ENCODE measurements around the gene CTSE.

CTSE gene

DNA sequence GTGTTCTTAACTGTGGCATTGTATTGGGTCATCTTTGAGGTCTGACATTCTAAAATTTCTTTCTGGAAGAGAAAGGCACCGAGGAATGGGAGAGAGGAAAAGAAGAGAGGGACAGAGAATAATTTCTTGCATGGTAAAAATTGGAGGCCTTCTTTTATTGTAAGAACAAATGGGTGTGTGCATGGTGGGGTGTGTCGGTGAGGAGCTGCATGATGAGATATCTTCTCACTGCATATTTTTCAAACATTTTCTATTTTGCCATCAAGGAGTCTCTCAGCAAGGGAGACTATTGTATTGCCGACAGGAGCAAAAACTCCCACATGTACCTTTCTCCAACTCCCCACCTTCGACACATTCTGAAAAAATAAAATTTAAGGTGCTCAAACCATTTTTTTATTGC, 6.5 kb upstream of the CTSE start:
- TF ChIP-seq CTCF (IDR thresholded peaks at IDR 0.05; ENCODE audit: low read depth, low read length) = no peak
- H3K4me3 ChIP-seq (ENCODE audit: low read depth, low read length) = no peak overlapping the region

DNA sequence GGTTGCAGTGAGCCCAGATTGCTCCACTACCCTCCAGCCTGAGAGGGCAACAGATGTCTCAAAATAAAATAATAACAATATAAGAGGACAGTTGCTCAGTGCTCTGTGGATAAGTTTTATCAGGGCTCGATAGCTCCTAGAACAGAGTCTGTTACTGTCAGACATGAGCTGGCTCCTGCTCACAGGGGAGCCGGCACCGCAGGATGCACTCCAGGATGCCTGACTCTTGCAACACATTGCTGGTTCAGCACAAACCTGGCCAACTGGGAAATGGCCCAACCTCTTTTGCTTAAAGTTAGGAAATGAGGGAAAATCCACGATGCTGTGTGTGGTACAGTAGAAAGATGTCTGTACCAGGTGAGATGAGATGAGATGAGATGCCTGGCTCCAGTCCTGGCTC, 5.8 kb upstream of the CTSE start:
- no peak overlapping the region for H3K4me3 ChIP-seq (ENCODE audit: low read depth, low read length)
- TF ChIP-seq CTCF (IDR thresholded peaks at IDR 0.05; ENCODE audit: low read depth, low read length) = no peak

- H3K4me3 ChIP-seq (ENCODE audit: low read depth, low read length) = no peak overlapping the region
- TF ChIP-seq CTCF (IDR thresholded peaks at IDR 0.05; ENCODE audit: low read depth, low read length) = no peak
Measured at GRCh38 chr1:206025283-206025820, 1.7 kb upstream of the CTSE start.

GRCh38 chr1:206022766-206023165, 929 bp downstream of the CTSE start:
- TF ChIP-seq CTCF (IDR thresholded peaks at IDR 0.05; ENCODE audit: low read depth, low read length) = no peak
- no peak overlapping the region for H3K4me3 ChIP-seq (ENCODE audit: low read depth, low read length)

DNA sequence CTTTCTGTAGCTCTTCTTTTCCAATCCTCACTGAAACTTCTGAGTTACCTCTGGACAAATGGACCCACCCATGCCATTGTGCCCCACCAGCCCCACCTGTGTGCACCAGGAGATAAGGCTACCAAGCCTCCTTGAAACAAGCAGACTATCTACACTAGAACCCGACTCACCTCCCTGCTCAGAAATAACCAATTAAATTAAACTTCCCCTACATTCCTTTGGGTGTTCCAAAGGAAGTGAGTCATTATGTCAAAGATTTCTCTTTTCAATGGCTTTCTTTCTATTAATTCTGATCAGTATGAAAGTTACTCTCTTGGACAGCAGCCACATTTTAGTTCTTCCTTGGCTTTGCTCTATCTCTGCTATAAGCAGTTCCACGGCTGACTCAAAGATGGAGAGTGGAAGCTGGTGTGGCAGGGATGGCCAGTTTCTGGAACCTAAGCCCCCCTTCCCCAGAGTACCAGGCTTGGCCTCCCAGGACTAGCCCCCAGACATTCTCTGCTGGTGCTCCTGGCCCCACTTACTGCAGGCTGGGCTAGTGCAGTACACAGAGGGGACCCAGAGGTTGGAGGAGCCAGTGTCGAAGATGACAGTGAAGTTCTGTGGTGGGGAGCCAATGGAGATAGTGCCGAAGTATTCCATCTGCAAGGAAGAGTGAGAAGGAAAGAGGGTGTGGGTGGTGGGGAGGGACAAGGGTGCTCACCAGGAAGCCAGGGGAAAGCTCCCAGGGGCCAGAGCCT, 1.9 kb downstream of the CTSE start:
- no peak overlapping the region for H3K4me3 ChIP-seq (ENCODE audit: low read depth, low read length)
- TF ChIP-seq CTCF (IDR thresholded peaks at IDR 0.05; ENCODE audit: low read depth, low read length) = no peak

- no peak for TF ChIP-seq CTCF (IDR thresholded peaks at IDR 0.05; ENCODE audit: low read depth, low read length)
- H3K4me3 ChIP-seq (ENCODE audit: low read depth, low read length) = no peak overlapping the region
Measured at GRCh38 chr1:206021008-206021625, 2.6 kb downstream of the CTSE start.

DNA sequence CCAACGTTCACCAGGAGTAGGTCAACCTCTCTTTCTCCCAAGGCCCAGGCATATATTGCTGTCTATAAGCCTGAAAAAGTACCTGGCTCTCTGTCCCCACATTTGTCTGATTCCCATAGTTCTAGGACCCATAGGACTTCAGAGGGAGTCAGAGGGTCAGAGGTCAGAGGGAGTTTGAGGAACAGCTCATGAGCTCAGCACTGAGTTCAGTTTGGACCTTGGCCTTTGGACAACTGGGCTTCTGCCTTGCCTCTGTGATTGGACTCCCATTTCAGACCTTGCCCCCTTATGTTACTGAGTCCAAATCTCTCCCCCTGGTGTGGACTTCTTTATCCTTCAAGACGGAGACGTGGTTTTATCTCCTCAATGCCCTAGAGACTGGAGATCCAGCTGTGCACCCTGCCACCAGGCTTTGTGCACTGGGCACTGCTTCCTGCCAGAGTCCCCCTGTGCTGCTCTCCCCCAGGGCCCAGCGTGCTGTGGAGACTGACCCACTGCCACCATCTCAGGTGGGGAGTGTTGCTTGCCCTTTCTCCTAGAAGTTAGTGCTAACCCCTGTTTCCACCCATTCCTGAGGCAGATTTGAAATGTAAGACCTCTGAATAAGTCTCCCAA, 3.2 kb downstream of the CTSE start:
- no peak overlapping the region for H3K4me3 ChIP-seq (ENCODE audit: low read depth, low read length)
- no peak for TF ChIP-seq CTCF (IDR thresholded peaks at IDR 0.05; ENCODE audit: low read depth, low read length)
